Adrenal gland (tissue), 19 donors: ENCODE measurements around the gene SLC28A1. TPM values are rescaled to one million over a fixed set of nuclear protein-coding genes. Genes with fewer than 3 reads are reported as not detected.

Experiments used
- DNase-seq, 7 donors: peaks; one replicate each; pipeline ENCODE4 v3.0.0-alpha.2; 2019 to 2020
- H3K27ac ChIP-seq, 5 donors: fragments of 200-600 bp; sonication (generic) in 4 of 5; 1 replicate in 3 of 5; 2 replicates in 2 of 5; pipeline versions ENCODE4 v1.5.1 to v1.8.0; 2016 to 2020; ENCODE audit warnings: mild to moderate bottlenecking in 1 of 5
- H3K27me3 ChIP-seq: fragments of 200-600 bp; 2 replicates; pipeline ENCODE4 v1.8.0; 2021
- H3K36me3 ChIP-seq, 2 donors: fragments of 200-600 bp; replicated peaks in 1 of 2; 1 replicate in 1 of 2; 2 replicates in 1 of 2; pipeline versions ENCODE4 v1.5.1 to v1.8.0; 2018 to 2022
- H3K4me1 ChIP-seq, 2 donors: fragments of 200-600 bp; replicated peaks in 1 of 2; 1 replicate in 1 of 2; 2 replicates in 1 of 2; pipeline versions ENCODE4 v1.5.1 to v1.8.0; 2018 to 2021
- H3K4me3 ChIP-seq, 4 donors: fragments of 200-600 bp; sonication (generic) in 3 of 4; one replicate each; pipeline ENCODE4 v1.5.1; 2016 to 2018
- H3K9me3 ChIP-seq, 3 donors: fragments of 200-600 bp; sonication (generic) in 1 of 3; replicated peaks in 1 of 3; 1 replicate in 2 of 3; 2 replicates in 1 of 3; pipeline versions ENCODE4 v1.5.1 to v1.8.0; 2016 to 2021
- CTCF ChIP-seq, 6 experiments: fragments of 450-650 bp in 4 of 6; fragments of 200-600 bp in 2 of 6; sonication (generic) in 1 of 6; IDR thresholded peaks; 1 replicate in 5 of 6; 2 replicates in 1 of 6; pipeline versions ENCODE4 v1.5.1 to v1.8.0; 2016 to 2021; ENCODE audit warnings: antibody characterized with exemption in 6 of 6, mild to moderate bottlenecking in 2 of 6, moderate library complexity in 1 of 6
- POLR2A ChIP-seq, 2 donors: fragments of 450-650 bp; IDR thresholded peaks; one replicate each; pipeline ENCODE4 v1.6.1; 2017; ENCODE audit warnings: antibody characterized with exemption in 2 of 2, mild to moderate bottlenecking in 2 of 2, moderate library complexity in 1 of 2
- WGBS, 4 donors: extraction: QIAGEN DNeasy Blood & Tissue Kit in 2 of 4; methylation state at CpG; one replicate each; pipeline versions ENCODE4 v1.1.5 to v1.1.7; 2013 to 2017; 5-methylcytosine and 5-hydroxymethylcytosine counted together
- intact Hi-C, 2 donors: fragments of 100-400 bp; cut with DNase I; formaldehyde crosslinking; loops; one replicate each; pipeline versions ENCODE4 v1.14.1 to v1.15.0; 2022 to 2023
- long read RNA-seq, 10 donors: library from polyadenylated mRNA in 3 of 10; unstranded in 2 of 10; stranded (forward) in 1 of 10; transcript quantifications; one replicate each; pipeline ENCODE4 v2.0.0 and lab custom pipeline, GENCODE V29; 2021 to 2026
- polyA plus RNA-seq, 3 donors: library from polyadenylated mRNA; stranded (reverse); fragments of 200-250 nt in 2 of 3; fragments of 350-450 nt in 1 of 3; fragmentation: Illumina TruSeq in 1 of 3; extraction: RNeasy Lipid Tissue Mini Kit (QIAGEN cat#74804) in 1 of 3; gene quantifications; one replicate each; pipeline ENCODE4 v1.2.3, GENCODE V29; 2013 to 2014
- total RNA-seq, 9 donors: library from RNA; depleted of rRNA in 4 of 9; stranded (reverse); fragments of >200 nt in 4 of 9; fragments of 120-200 nt in 1 of 9; fragmentation: NEBNext Ultra II Directional in 1 of 9; extraction: Animal tissue kit (Norgen Biotek cat#: 25700) in 1 of 9; gene quantifications; one replicate each; pipeline versions ENCODE4 v1.1.0 to v1.2.4, GENCODE V29; 2013 to 2023
- donor health status: healthy with polysubstance abuse.
- donor health status: Bipolar disorder and iron deficiency.
- donor health status: DM: yes; HTN: yes; CAD: no.
- donor health status: DM: no; HTN: no; CAD: no.
- donor health status: DM: no; HTN: no; CAD: no.
- donor health status: DM: yes; HTN: yes; CAD: no.

Gene SLC28A1
- total RNA-seq = under 1 TPM in 5 of 9 donors, not detected in 4; 0.06 to 0.19 (median 0.14) TPM
- under 1 TPM; 0.03 to 0.08 (median 0.05) TPM for polyA plus RNA-seq
- long read RNA-seq, donor 1 = 0 reads
- long read RNA-seq, donor 2 = 0 reads
- long read RNA-seq, donor 3 = 0 reads
- long read RNA-seq, donor 4 = 0 reads
- long read RNA-seq, donor 5 = 0 reads
- long read RNA-seq, donor 6 = 0 reads
- long read RNA-seq, donor 7 = 0 reads
- long read RNA-seq, donor 8 = 0 reads
- long read RNA-seq, donor 9 = 0 reads
- long read RNA-seq, donor 10 = 0 reads

GRCh38 chr15:84883916-84884781 is at the start of gene SLC28A1:
TSS of gene SLC28A1 (plus strand) at chr15:84884662. CDS start at chr15:84887761, 3,099 bp downstream.
- H3K4me3 ChIP-seq = no peak within 1 kb of the TSS
- no peaks in the 10 kb centered on the region for H3K9me3 ChIP-seq
- no peaks in the 10 kb centered on the region for H3K4me1 ChIP-seq
- no peaks in the 10 kb centered on the region for H3K27me3 ChIP-seq
- WGBS, 4 donors = 82 to 93% (median 83%) methylated on average over 7 to 11 of the region's 11 CpGs
- no peak for DNase-seq
- TF ChIP-seq POLR2A (IDR thresholded peaks at IDR 0.05) (no peak), CTCF (IDR thresholded peaks at IDR 0.05) (no peak)
- intact Hi-C loops = no loop called here
- no peak within 1 kb of the TSS for H3K27ac ChIP-seq
- H3K36me3 ChIP-seq = no peaks in the 10 kb centered on the region

- H3K4me3 ChIP-seq = no peak overlapping the region
- no peak for DNase-seq
- no peak overlapping the region for H3K27ac ChIP-seq
- H3K27me3 ChIP-seq = no peaks in the 10 kb centered on the region
- intact Hi-C loops = no loop called here
- peaks cover 9 to 34% of the 10 kb centered on the region in 2 donors for H3K4me1 ChIP-seq
- no peaks in the 10 kb centered on the region for H3K9me3 ChIP-seq
- WGBS, 4 donors = 93 to 98% (median 95%) methylated on average over 5 of the region's 5 CpGs
- TF ChIP-seq POLR2A (IDR thresholded peaks at IDR 0.05) (no peak), CTCF (IDR thresholded peaks at IDR 0.05) (no peak)
- peaks cover 0 to 7% of the 10 kb centered on the region in 2 donors for H3K36me3 ChIP-seq
Measured at GRCh38 chr15:84834969-84835368, 49.5 kb upstream of the SLC28A1 start.

- no peaks in the 10 kb centered on the region for H3K27me3 ChIP-seq
- H3K36me3 ChIP-seq = peaks cover 0 to 7% of the 10 kb centered on the region in 2 donors
- DNase-seq = peak in 1 of 7 donors; percentile 14
- no peak for TF ChIP-seq POLR2A (IDR thresholded peaks at IDR 0.05)
- TF ChIP-seq CTCF (IDR thresholded peaks at IDR 0.05) = no peak
- peaks cover 9 to 37% of the 10 kb centered on the region in 2 donors for H3K4me1 ChIP-seq
- intact Hi-C loops = no loop called here
- no peak overlapping the region for H3K27ac ChIP-seq
- no peak overlapping the region for H3K4me3 ChIP-seq
- no peaks in the 10 kb centered on the region for H3K9me3 ChIP-seq
- WGBS, 4 donors = 80 to 87% (median 85%) methylated on average over 5 of the region's 5 CpGs
Measured at GRCh38 chr15:84835661-84836337, 48.7 kb upstream of the SLC28A1 start.

GRCh38 chr15:84836844-84837243 is 47.6 kb upstream of the SLC28A1 start:
- intact Hi-C loops = no loop called here
- Histone ChIP-seq H3K36me3 (peaks cover 0 to 7% of the 10 kb centered on the region in 2 donors), H3K27me3 (no peaks in the 10 kb centered on the region), H3K9me3 (no peaks in the 10 kb centered on the region), H3K4me3 (no peak overlapping the region), H3K4me1 (peaks cover 13 to 35% of the 10 kb centered on the region in 2 donors), H3K27ac (no peak overlapping the region)
- no peak for TF ChIP-seq CTCF (IDR thresholded peaks at IDR 0.05)
- peak in 1 of 7 donors; percentile 3 for DNase-seq
- 88 to 94% (median 90%) methylated on average over 1 of the region's 1 CpG for WGBS, 4 donors
